ENCODE results near the gene BPI.
"Not testable (repeated sequence)": the region's sequence is repeated elsewhere in the genome, so short reads cannot be mapped to it uniquely, and the experiment has no call there.

Gene BPI

DNA sequence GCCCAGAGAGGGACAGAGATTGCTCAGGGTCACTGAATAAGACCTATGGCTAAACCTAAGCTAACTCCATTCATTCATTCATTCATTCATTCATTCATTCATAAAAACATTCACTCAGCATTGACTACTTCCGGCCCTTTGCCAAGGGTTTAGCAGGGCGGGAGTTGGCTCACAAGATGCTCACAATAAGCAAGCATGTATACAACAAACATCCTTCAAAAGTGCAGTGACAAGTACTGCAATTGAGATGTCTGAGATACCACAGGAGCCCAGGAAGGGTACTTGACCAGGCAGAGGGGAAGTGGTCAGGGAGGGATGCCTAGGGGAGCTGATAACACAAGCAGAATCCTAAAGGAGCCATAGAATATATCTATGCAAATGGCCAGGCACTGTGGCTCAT, 25.2 kb upstream of the BPI start:
- DNase-seq, result no peak

DNA sequence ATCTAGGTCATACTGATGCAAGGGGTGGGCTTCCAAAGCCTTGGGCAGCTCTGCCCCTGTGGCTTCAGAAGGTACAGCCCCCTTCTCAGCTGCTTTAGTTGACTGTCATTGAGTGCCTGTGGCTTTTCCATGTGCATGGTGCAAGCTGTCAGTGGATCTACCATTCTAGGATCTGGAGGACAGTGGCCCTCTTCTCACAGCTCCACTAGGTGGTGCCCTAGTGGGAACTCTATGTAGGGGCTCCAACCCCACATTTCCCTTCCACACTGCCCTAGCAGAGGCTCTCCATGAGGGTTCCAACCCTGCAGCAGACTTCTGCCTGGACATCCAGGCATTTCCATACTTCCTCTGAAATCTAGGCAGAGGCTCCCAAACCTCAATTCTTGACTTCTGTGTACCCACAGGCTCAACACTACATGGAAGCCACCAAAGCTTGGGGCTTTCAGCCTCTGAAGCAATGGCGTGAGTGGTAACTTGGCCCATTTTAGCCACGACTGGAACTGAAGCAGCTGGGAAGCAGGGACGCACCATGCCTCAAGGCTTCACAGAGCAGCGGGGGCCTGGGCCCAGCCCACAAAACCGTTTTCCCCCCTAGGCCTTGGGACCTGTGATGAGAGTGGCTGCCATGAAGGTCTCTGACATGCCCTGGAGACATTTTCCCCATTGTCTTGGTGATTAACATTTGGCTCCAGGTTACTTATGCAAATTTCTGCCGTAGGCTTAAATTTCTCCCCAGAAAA, 22.6 kb upstream of the BPI start:
- DNase-seq, result not testable (repeated sequence)

- DNase-seq, result no peak
These were observed 20.7 kb upstream of the BPI start for GRCh38 chr20:38283236-38283635.

- DNase-seq, result not testable (repeated sequence)
These were observed 19.8 kb upstream of the BPI start for GRCh38 chr20:38284066-38284650.

DNA sequence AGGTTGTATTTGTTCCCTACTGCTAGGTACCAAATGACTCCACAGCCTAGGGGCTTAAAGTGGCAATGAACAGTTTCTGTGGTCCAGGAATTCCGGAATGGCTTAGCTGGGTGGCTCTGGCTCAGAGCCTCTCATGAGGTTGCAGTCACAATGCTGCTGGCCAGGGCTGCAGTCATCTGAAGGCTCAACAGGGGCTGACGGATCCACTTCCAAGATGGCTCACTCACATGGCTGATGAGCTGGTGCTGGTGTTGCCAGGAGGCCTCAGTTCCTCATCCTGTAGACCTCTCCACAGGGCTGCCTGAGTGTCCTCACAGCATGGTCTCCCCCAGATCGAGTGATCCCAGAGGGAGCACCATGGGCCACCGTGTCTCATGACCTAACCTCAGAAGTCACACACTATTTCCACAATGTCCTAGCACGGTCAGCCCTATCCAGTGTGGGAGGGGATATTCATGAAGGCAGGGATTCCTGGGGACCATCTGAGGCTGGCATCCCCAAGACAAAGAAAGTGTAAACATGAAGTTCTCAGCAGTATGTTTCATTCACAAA, 19.0 kb upstream of the BPI start:
- no peak for DNase-seq

GRCh38 chr20:38286586-38287531, 17.1 kb upstream of the BPI start:
- no peak for DNase-seq

- no peak for DNase-seq
These were observed 12.8 kb upstream of the BPI start for GRCh38 chr20:38290829-38291814.

DNA sequence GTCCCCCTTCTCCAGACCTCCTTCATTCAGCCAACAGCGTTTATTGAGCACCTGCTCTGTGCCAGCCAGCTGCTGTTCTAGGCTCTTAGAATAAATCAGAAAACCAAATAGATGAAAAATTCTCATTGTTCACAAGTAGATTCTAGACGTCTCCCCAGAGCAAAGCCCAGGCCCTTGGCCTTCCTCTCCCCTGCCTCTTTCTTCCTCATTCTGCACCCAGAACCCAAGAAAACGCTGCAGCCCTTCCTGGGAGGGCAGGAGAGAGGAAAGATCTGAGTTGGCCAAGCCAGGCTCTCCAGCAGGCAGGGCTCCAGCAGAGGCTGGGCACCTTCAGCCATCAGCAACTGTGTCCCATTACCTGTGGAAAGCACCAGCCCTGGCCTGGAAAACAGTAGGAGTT, 12.0 kb upstream of the BPI start:
- DNase-seq, result no peak

GRCh38 chr20:38293491-38294065, 10.4 kb upstream of the BPI start:
- no peak for DNase-seq

- no peak for DNase-seq
These were observed 9.8 kb upstream of the BPI start for GRCh38 chr20:38294076-38294591.

- no peak for DNase-seq
These were observed 8.1 kb upstream of the BPI start for GRCh38 chr20:38295811-38296210.

DNA sequence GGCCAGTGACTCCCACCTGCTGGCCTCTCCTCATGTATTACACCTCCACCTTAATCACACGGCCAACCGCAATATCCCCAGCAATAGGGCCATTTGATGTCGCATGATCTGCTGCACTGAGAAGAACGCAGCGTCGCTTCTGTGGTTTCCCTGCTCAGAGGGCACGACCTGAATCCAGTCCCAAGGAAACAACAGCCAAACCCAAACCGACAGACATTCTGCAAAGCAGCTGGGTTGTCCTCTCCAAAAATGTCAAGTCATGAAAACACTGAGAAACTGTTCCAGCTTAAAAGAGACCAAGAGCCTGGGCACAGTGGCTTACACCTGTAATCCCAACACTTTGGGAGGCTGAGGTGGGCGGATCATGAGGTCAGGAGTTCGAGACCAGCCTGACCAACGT, 7.5 kb upstream of the BPI start:
- DNase-seq, result no peak

GRCh38 chr20:38297916-38298674, 5.9 kb upstream of the BPI start:
- DNase-seq, result no peak

GRCh38 chr20:38298768-38299288, 5.1 kb upstream of the BPI start:
- peak in 1 of 2 donors; percentile 23 for DNase-seq

DNA sequence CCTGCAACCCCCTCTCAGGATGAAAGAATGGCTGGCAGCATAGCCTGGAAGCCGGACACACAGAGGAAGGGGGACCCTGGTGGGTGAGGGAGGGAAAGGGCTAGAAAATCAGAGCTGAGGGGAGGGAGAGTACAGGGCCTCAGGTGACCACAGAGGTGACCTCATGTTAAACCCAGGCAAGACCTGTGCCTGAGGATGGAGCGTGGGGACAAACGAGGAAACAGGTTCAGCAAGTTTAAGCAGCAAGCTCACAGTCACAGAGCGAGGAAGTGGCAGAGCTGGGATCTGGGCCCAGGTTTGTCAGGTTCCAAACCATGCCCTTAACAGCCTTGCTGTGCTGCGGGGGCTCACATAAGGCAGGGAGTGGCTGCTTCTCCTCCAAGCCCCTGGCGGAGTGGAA, 4.0 kb upstream of the BPI start:
- no peak for DNase-seq

GRCh38 chr20:38300438-38300837, 3.5 kb upstream of the BPI start:
- no peak for DNase-seq

DNA sequence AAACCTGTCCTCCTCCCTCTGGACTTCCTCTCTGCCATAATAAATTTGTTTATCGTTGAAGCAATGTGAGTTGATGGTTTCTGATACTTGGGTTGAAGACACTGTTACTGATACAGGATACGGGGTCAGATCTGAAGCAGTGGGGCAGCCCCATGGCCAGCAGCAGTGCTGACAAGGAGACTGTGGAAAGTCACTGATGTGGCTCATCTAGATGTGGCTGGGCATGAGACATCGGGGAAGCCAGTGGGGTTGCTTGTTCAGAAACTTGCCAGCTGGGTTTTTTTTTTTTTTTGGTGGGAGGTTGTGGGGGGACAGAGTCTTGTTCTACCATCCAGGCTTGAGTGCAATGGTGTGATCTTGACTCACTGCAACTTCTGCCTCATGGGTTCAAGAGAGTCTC, 2.6 kb upstream of the BPI start:
- no peak for DNase-seq

- no peak for DNase-seq
These were observed 1.2 kb upstream of the BPI start for GRCh38 chr20:38302786-38303185.

DNA sequence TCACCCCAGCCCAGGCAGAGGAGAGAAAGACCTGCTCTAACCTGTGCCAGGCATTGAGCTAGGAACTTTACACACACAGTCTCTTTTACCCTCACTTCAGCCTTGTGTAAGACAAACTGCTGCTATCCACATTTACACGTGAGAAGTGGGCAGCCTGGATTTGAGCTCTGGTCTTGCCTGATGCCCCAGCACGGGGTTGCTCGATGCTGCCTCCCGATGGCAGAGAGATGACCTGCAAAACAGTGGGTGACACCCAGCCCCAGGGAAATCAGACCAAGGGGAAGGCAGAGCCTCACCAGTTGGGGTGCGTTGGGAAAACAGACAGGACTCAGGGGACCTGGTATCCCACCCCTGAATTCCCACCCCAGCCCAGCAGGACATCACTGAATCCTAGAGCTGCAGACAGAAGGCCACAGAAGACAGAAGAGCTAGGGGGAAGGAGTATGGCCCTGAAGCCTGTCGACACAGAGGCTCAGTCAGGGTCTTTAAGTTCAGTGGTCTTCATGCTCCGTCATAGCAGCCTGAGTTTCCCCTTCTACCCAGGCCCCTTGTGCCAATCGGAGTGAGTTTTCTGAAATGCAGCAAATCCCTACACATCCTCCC, 990 bp downstream of the BPI start:
- DNase-seq, result peak in 1 of 2 donors; percentile 23

DNA sequence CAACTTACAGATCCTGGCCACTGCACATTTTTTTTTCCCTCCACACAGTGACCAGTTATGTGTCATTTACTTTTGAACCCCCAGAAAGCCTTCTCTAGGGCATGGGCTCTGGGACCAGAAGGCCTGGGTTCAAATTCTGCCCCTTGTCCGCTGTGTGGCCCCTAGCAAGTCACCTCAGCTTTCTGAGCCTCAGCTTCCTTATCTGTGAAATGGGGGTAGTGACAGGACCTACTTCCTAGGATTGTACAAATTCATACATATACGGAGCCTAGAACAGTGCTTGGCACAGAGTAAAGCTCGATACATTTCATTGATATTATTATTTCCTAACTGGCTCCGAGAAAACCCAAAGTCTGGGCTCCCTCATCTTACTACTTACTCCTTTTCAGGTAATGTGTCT, 1.6 kb downstream of the BPI start:
- DNase-seq, result no peak

Measured in bone marrow (tissue), 2 donors.